Measurements from ENCODE around the gene UBE2H.

DNA sequence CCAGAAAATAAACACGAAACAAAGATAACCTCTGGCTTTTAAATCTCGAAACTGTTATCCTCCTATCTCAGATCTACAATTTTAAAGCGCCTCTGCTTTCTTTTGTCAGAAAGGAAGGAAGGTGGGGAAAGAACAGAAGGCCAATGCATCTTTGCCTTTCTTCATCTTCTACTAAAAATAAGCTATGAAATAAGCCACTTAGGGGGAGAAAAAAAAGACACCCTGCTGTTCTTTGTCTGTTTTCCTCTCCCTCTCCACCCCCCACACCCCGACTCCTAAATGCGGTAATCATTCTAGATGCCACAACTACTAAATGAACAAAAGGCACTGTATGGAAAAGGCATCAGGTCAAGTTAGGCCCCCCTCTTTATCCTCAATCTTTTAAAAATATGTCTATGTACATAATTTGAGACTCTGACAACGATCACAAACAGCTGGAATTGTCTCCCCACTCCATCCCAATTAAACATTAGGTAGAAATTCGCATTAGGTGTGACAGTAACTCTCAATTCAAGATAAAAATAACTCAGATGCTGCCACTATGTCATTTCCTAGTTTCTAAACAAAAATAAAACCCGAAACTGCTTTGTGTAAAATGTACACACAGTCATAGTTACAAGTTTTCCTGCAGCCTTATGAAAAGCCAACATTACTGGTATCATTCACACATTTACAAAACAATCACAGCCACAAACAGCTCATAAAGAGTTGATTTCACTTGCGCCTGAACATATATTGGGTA, 2.4 kb downstream of the UBE2H start:
- TF ChIP-seq, protein P1, sequence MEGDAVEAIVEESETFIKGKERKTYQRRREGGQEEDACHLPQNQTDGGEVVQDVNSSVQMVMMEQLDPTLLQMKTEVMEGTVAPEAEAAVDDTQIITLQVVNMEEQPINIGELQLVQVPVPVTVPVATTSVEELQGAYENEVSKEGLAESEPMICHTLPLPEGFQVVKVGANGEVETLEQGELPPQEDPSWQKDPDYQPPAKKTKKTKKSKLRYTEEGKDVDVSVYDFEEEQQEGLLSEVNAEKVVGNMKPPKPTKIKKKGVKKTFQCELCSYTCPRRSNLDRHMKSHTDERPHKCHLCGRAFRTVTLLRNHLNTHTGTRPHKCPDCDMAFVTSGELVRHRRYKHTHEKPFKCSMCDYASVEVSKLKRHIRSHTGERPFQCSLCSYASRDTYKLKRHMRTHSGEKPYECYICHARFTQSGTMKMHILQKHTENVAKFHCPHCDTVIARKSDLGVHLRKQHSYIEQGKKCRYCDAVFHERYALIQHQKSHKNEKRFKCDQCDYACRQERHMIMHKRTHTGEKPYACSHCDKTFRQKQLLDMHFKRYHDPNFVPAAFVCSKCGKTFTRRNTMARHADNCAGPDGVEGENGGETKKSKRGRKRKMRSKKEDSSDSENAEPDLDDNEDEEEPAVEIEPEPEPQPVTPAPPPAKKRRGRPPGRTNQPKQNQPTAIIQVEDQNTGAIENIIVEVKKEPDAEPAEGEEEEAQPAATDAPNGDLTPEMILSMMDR (conservative IDR thresholded peaks at IDR 0.05) = no peak
- no peak for TF ChIP-seq ZFX (IDR thresholded peaks at IDR 0.05)

All from C4-2B (cell line).